HG03060 (cell line): ENCODE data around the gene ZSCAN12.
"Not testable (repeated sequence)": the region's sequence is repeated elsewhere in the genome, so short reads cannot be mapped to it uniquely, and the experiment has no call there.

ENCODE experiments used
- ATAC-seq: cut with Tn5 transposase; IDR thresholded peaks from one replicate; pipeline ENCODE4 v1.9.1; 2021; ENCODE audit warnings: low read depth, moderate number of reproducible peaks; ENCODE audit not compliant: unreplicated experiment

Gene ZSCAN12

GRCh38 chr6:28395918-28396317 is 3.6 kb downstream of the ZSCAN12 start:
- no peak for ATAC-seq

GRCh38 chr6:28393912-28394662 is 5.5 kb downstream of the ZSCAN12 start:
- ATAC-seq = no peak

GRCh38 chr6:28390688-28391087 is 8.9 kb downstream of the ZSCAN12 start:
- ATAC-seq = no peak

- ATAC-seq = no peak
Observed at GRCh38 chr6:28384143-28384533, 15.4 kb downstream of the ZSCAN12 start.

- ATAC-seq = peak; percentile 82
Observed at GRCh38 chr6:28383235-28384142, 16.1 kb downstream of the ZSCAN12 start.

- no peak for ATAC-seq
Observed at GRCh38 chr6:28380381-28380780, 19.2 kb downstream of the ZSCAN12 start.

- no peak for ATAC-seq
Observed at GRCh38 chr6:28378644-28379043, 20.9 kb downstream of the ZSCAN12 start.

GRCh38 chr6:28377879-28378278 is 21.7 kb downstream of the ZSCAN12 start:
- ATAC-seq = no peak

- no peak for ATAC-seq
Observed at GRCh38 chr6:28373925-28374324, 25.6 kb downstream of the ZSCAN12 start.

GRCh38 chr6:28371706-28372451 is 27.7 kb downstream of the ZSCAN12 start:
- ATAC-seq = no peak

GRCh38 chr6:28371280-28371679 is 28.3 kb downstream of the ZSCAN12 start:
- no peak for ATAC-seq

- no peak for ATAC-seq
Observed at GRCh38 chr6:28370440-28370839, 29.1 kb downstream of the ZSCAN12 start.

GRCh38 chr6:28369463-28369862 is 30.1 kb downstream of the ZSCAN12 start:
- no peak for ATAC-seq

GRCh38 chr6:28368522-28368921 is 31.0 kb downstream of the ZSCAN12 start:
- peak; percentile 61 for ATAC-seq

GRCh38 chr6:28365590-28365989 is 34.0 kb downstream of the ZSCAN12 start:
- not testable (repeated sequence) for ATAC-seq

GRCh38 chr6:28360961-28361360 is 38.6 kb downstream of the ZSCAN12 start:
- no peak for ATAC-seq

GRCh38 chr6:28359562-28359961 is 40.0 kb downstream of the ZSCAN12 start:
- not testable (repeated sequence) for ATAC-seq

GRCh38 chr6:28357036-28357435 is 42.5 kb downstream of the ZSCAN12 start:
- ATAC-seq = no peak

- no peak for ATAC-seq
Observed at GRCh38 chr6:28356666-28357020, 42.9 kb downstream of the ZSCAN12 start.

GRCh38 chr6:28355743-28356665 is 43.5 kb downstream of the ZSCAN12 start:
- ATAC-seq = no peak
